ENCODE measurements around the gene TMEM259. TPM values are rescaled to one million over a fixed set of nuclear protein-coding genes. Genes with fewer than 3 reads are reported as not detected.

Gene TMEM259
- total and polyA plus RNA-seq, 9 of the 15 experiments (the other 6 are each of a cell fraction or from before 2014, with no cell fraction given) = 0.52 to 231 (median 63.6) TPM

GRCh38 chr19:1040476-1041271, 19.8 kb upstream of the TMEM259 start (continued):
- TF ChIP-seq ZBTB43 (CRISPR knock-in tag; IDR thresholded peaks at IDR 0.05) (0 out of 2 replicates have a peak, but pooled peaks have one; percentile 83), POLR2AphosphoS5 (IDR thresholded peaks at IDR 0.05; ENCODE audit: control insufficient read depth, insufficient read depth, low read depth, low read length) (peak; percentile 67), KDM1A (IDR thresholded peaks at IDR 0.05) (peak; percentile 92 to 97), FOXK1 (CRISPR knock-in tag; IDR thresholded peaks at IDR 0.05; ENCODE audit: borderline replicate concordance) (0 out of 2 replicates have a peak, but pooled peaks have one; percentile 71), CBX5 (IDR thresholded peaks at IDR 0.05; ENCODE audit: borderline replicate concordance, low read depth) (no peak), ZC3H4 (CRISPR knock-in tag; IDR thresholded peaks at IDR 0.05; ENCODE audit: borderline replicate concordance) (0 out of 2 replicates have a peak, but pooled peaks have one; percentile 27), SOX6 (IDR thresholded peaks at IDR 0.05) (peak; percentile 55), CXXC5 (CRISPR knock-in tag; IDR thresholded peaks at IDR 0.05) (peak; percentile 68), KLF1 (tag; IDR thresholded peaks at IDR 0.05) (0 out of 2 replicates have a peak, but pooled peaks have one; percentile 19), ID3 (CRISPR knock-in tag; IDR thresholded peaks at IDR 0.05) (no peak), ID3 (tag; IDR thresholded peaks at IDR 0.05) (peak; percentile 63), MAFK (IDR thresholded peaks at IDR 0.05; ENCODE audit: low read length) (no peak), ESRRA (IDR thresholded peaks at IDR 0.05; ENCODE audit: borderline replicate concordance, low read depth) (peak; percentile 54; the same call in 1 of the 2 replicates), SIX5 (IDR thresholded peaks at IDR 0.05; ENCODE audit: borderline replicate concordance in 1 of 2, insufficient read depth in 1 of 2, low read depth in 1 of 2, low read length in 2 of 2) (no peak), ZKSCAN8 (CRISPR knock-in tag; IDR thresholded peaks at IDR 0.05) (peak; percentile 100), SMAD4 (CRISPR knock-in tag; conservative IDR thresholded peaks at IDR 0.05) (peak; percentile 36; the same call in 1 of the 2 replicates), ZNF174 (CRISPR knock-in tag; IDR thresholded peaks at IDR 0.05) (no peak), ARID1B (IDR thresholded peaks at IDR 0.05) (peak; percentile 80), HDAC2 (IDR thresholded peaks at IDR 0.05) (peak; percentile 99), ZNF696 (CRISPR knock-in tag; conservative IDR thresholded peaks at IDR 0.05) (no peak)
- TF ChIP-seq, protein P1, sequence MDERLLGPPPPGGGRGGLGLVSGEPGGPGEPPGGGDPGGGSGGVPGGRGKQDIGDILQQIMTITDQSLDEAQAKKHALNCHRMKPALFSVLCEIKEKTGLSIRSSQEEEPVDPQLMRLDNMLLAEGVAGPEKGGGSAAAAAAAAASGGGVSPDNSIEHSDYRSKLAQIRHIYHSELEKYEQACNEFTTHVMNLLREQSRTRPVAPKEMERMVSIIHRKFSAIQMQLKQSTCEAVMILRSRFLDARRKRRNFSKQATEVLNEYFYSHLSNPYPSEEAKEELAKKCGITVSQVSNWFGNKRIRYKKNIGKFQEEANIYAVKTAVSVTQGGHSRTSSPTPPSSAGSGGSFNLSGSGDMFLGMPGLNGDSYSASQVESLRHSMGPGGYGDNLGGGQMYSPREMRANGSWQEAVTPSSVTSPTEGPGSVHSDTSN (CRISPR knock-in tag; IDR thresholded peaks at IDR 0.05; ENCODE audit: low read depth) = peak; percentile 99
- TF ChIP-seq, protein P1 (tag; conservative IDR thresholded peaks at IDR 0.05; ENCODE audit: low read depth) = peak; percentile 99
- TF ChIP-seq, protein P2, sequence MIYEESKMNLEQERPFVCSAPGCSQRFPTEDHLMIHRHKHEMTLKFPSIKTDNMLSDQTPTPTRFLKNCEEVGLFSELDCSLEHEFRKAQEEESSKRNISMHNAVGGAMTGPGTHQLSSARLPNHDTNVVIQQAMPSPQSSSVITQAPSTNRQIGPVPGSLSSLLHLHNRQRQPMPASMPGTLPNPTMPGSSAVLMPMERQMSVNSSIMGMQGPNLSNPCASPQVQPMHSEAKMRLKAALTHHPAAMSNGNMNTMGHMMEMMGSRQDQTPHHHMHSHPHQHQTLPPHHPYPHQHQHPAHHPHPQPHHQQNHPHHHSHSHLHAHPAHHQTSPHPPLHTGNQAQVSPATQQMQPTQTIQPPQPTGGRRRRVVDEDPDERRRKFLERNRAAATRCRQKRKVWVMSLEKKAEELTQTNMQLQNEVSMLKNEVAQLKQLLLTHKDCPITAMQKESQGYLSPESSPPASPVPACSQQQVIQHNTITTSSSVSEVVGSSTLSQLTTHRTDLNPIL (CRISPR knock-in tag; IDR thresholded peaks at IDR 0.05) = no peak
